Colon (tissue), 2 donors: ENCODE data around the gene PCP4.

Source experiments
- FAIRE-seq: peaks from 2 replicates; lab custom pipeline; 2012; peaks lifted over from hg19 to GRCh38; lab: Jason Lieb, UNC
- donor health status: control.
- donor health status: control.

The PCP4 gene

GRCh38 chr21:39867198-39867650 is at the start of gene PCP4:
Gene PCP4 (plus strand): TSS chr21:39867438. CDS start chr21:39867502, 64 bp downstream.
- FAIRE-seq, result no peak

- no peak for FAIRE-seq
Observed at GRCh38 chr21:39818557-39818956, 48.7 kb upstream of the PCP4 start.

GRCh38 chr21:39822042-39822441 is 45.2 kb upstream of the PCP4 start:
- no peak for FAIRE-seq

GRCh38 chr21:39825250-39825649 is 42.0 kb upstream of the PCP4 start:
- no peak for FAIRE-seq

GRCh38 chr21:39834543-39834942 is 32.7 kb upstream of the PCP4 start:
- FAIRE-seq, result no peak

- FAIRE-seq, result no peak
Observed at GRCh38 chr21:39837861-39838359, 29.3 kb upstream of the PCP4 start.

GRCh38 chr21:39840373-39841097 is 26.7 kb upstream of the PCP4 start:
- FAIRE-seq, result no peak

GRCh38 chr21:39842741-39843459 is 24.3 kb upstream of the PCP4 start:
- no peak for FAIRE-seq

GRCh38 chr21:39843483-39843882 is 23.8 kb upstream of the PCP4 start:
- FAIRE-seq, result no peak

- no peak for FAIRE-seq
Observed at GRCh38 chr21:39843916-39844315, 23.3 kb upstream of the PCP4 start.

- FAIRE-seq, result no peak
Observed at GRCh38 chr21:39845571-39846130, 21.6 kb upstream of the PCP4 start.

- FAIRE-seq, result no peak
Observed at GRCh38 chr21:39847877-39848276, 19.4 kb upstream of the PCP4 start.

- no peak for FAIRE-seq
Observed at GRCh38 chr21:39849014-39849655, 18.1 kb upstream of the PCP4 start.

GRCh38 chr21:39850333-39850732 is 16.9 kb upstream of the PCP4 start:
- FAIRE-seq, result no peak

GRCh38 chr21:39851002-39851618 is 16.1 kb upstream of the PCP4 start:
- FAIRE-seq, result no peak

GRCh38 chr21:39852021-39852721 is 15.1 kb upstream of the PCP4 start:
- FAIRE-seq, result no peak

- FAIRE-seq, result no peak
Observed at GRCh38 chr21:39852726-39853500, 14.3 kb upstream of the PCP4 start.

- no peak for FAIRE-seq
Observed at GRCh38 chr21:39854572-39854971, 12.7 kb upstream of the PCP4 start.

GRCh38 chr21:39855595-39855994 is 11.6 kb upstream of the PCP4 start:
- no peak for FAIRE-seq

GRCh38 chr21:39860600-39860999 is 6.6 kb upstream of the PCP4 start:
- FAIRE-seq, result no peak

GRCh38 chr21:39863111-39863510 is 4.1 kb upstream of the PCP4 start:
- FAIRE-seq, result no peak
